ENCODE data around the gene GRIA3.
"Not testable (repeated sequence)": the region's sequence is repeated elsewhere in the genome, so short reads cannot be mapped to it uniquely, and the experiment has no call there.

Gene GRIA3

GRCh38 chrX:123282241-123282640 is 98.2 kb downstream of the GRIA3 start:
- no peak for DNase-seq (ENCODE audit: low spot score)
- TF ChIP-seq CTCF (IDR thresholded peaks at IDR 0.05; ENCODE audit: extremely low read depth, insufficient read depth, missing control alignments) = no peak
- in situ Hi-C loops (cut with MboI; ENCODE audit: low pct_unique_long_range_greater_than_20kb, low sequenced_read_pairs, unreplicated experiment) = no loop called here

- DNase-seq (ENCODE audit: low spot score); in situ Hi-C loops (cut with MboI; ENCODE audit: low pct_unique_long_range_greater_than_20kb, low sequenced_read_pairs, unreplicated experiment): not testable (repeated sequence)
Observed at GRCh38 chrX:123283407-123283806, 99.3 kb downstream of the GRIA3 start.

- no peak for DNase-seq (ENCODE audit: low spot score)
- in situ Hi-C loops (cut with MboI; ENCODE audit: low pct_unique_long_range_greater_than_20kb, low sequenced_read_pairs, unreplicated experiment) = no loop called here
- TF ChIP-seq CTCF (IDR thresholded peaks at IDR 0.05; ENCODE audit: extremely low read depth, insufficient read depth, missing control alignments) = no peak
Observed at GRCh38 chrX:123291623-123292022, 107.5 kb downstream of the GRIA3 start.

- no peak for DNase-seq (ENCODE audit: low spot score)
- TF ChIP-seq CTCF (IDR thresholded peaks at IDR 0.05; ENCODE audit: extremely low read depth, insufficient read depth, missing control alignments) = no peak
- in situ Hi-C loops (cut with MboI; ENCODE audit: low pct_unique_long_range_greater_than_20kb, low sequenced_read_pairs, unreplicated experiment) = no loop called here
Observed at GRCh38 chrX:123298026-123298425, 113.9 kb downstream of the GRIA3 start.

GRCh38 chrX:123303429-123303828 is 119.4 kb downstream of the GRIA3 start:
- in situ Hi-C loops (cut with MboI; ENCODE audit: low pct_unique_long_range_greater_than_20kb, low sequenced_read_pairs, unreplicated experiment) = no loop called here

GRCh38 chrX:123308658-123309057 is 124.6 kb downstream of the GRIA3 start:
- DNase-seq (ENCODE audit: low spot score) = no peak
- in situ Hi-C loops (cut with MboI; ENCODE audit: low pct_unique_long_range_greater_than_20kb, low sequenced_read_pairs, unreplicated experiment) = no loop called here
- TF ChIP-seq CTCF (IDR thresholded peaks at IDR 0.05; ENCODE audit: extremely low read depth, insufficient read depth, missing control alignments) = no peak

More at GRCh38 chrX:123303429-123303828, 119.4 kb downstream of the GRIA3 start:
- no peak for TF ChIP-seq CTCF (IDR thresholded peaks at IDR 0.05; ENCODE audit: extremely low read depth, insufficient read depth, missing control alignments)
- no peak for DNase-seq (ENCODE audit: low spot score)

GRCh38 chrX:123310112-123310511 is 126.0 kb downstream of the GRIA3 start:
- no peak for TF ChIP-seq CTCF (IDR thresholded peaks at IDR 0.05; ENCODE audit: extremely low read depth, insufficient read depth, missing control alignments)
- in situ Hi-C loops (cut with MboI; ENCODE audit: low pct_unique_long_range_greater_than_20kb, low sequenced_read_pairs, unreplicated experiment) = no loop called here

More at GRCh38 chrX:123310112-123310511, 126.0 kb downstream of the GRIA3 start:
- no peak for DNase-seq (ENCODE audit: low spot score)

Measured in GM13977 (cell line).